Skeletal muscle satellite cell (primary cell): ENCODE data around the gene TMPRSS11D.

Source experiments
- H3K27me3 ChIP-seq: 2 replicates; pipeline ENCODE4 v1.7.0; 2013; ENCODE audit warnings: low read length; ENCODE audit not compliant: control insufficient read depth, insufficient read depth
- H3K36me3 ChIP-seq: 2 replicates; pipeline ENCODE4 v1.7.0; 2013; ENCODE audit warnings: mild to moderate bottlenecking, control low read depth, low read length; ENCODE audit not compliant: insufficient read depth
- H3K4me1 ChIP-seq: 2 replicates; pipeline ENCODE4 v1.7.0; 2013; ENCODE audit warnings: low read length; ENCODE audit not compliant: control insufficient read depth, insufficient read depth
- H3K4me2 ChIP-seq: 2 replicates; pipeline ENCODE4 v1.7.0; 2013; ENCODE audit warnings: mild to moderate bottlenecking, low read length
- H3K4me3 ChIP-seq: 2 replicates; pipeline ENCODE4 v1.7.0; 2013; ENCODE audit warnings: low read length
- H3K9ac ChIP-seq: 2 replicates; pipeline ENCODE4 v1.7.0; 2013; ENCODE audit warnings: mild to moderate bottlenecking, low read depth, low read length, moderate library complexity
- H3K9me3 ChIP-seq: replicated peaks from 2 replicates; pipeline ENCODE4 v1.7.0; 2013; ENCODE audit warnings: mild to moderate bottlenecking, control low read depth, low read length

Gene TMPRSS11D

DNA sequence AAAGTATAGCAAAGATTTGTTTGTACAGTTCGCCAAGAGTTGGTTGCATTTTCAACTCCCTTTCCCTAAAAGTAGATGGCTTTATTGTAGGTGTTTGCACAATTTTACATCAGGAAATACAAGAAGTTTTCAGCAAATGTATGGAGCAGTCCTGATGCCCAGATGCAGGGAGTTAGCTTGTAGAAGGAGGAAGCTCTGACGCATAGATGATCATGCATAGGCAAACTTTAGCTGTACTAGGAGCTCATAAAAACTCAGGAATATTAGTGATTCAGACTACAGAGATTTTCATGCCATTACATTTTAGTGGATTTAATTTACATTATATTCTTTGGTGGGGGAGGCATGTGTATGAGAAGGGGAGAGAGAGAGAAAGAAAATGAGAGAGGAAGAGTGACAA is 62.9 kb downstream of the TMPRSS11D start:
- no peak overlapping the region for H3K9ac ChIP-seq
- no peaks in the 10 kb centered on the region for H3K9me3 ChIP-seq
- no peak overlapping the region for H3K4me3 ChIP-seq
- no peaks in the 10 kb centered on the region for H3K4me1 ChIP-seq
- no peaks in the 10 kb centered on the region for H3K36me3 ChIP-seq
- H3K27me3 ChIP-seq = no peaks in the 10 kb centered on the region
- H3K4me2 ChIP-seq = no peak overlapping the region

DNA sequence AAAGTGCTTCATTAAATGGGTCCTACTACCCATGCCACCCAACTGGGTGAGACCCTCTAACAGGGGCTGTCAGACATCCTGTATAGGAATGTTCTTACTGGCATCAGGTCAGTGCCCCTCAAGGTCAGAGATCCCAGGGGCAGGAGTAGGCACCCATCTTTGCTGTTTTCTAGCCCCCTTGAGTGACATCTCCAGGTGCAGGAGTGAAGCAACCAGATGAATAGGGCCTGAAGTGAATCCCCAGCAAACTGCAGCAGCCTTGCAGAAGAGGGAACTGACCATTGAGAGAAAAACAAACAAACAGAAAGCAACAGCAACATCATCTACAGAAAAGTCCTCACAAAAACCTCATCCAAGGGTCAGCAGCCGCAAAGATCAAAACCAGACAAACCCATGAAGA is 73.8 kb downstream of the TMPRSS11D start:
- H3K36me3 ChIP-seq = no peaks in the 10 kb centered on the region
- H3K4me1 ChIP-seq = no peaks in the 10 kb centered on the region
- no peak overlapping the region for H3K4me3 ChIP-seq
- H3K9ac ChIP-seq = no peak overlapping the region
- H3K9me3 ChIP-seq = no peaks in the 10 kb centered on the region
- H3K27me3 ChIP-seq = no peaks in the 10 kb centered on the region
- no peak overlapping the region for H3K4me2 ChIP-seq

DNA sequence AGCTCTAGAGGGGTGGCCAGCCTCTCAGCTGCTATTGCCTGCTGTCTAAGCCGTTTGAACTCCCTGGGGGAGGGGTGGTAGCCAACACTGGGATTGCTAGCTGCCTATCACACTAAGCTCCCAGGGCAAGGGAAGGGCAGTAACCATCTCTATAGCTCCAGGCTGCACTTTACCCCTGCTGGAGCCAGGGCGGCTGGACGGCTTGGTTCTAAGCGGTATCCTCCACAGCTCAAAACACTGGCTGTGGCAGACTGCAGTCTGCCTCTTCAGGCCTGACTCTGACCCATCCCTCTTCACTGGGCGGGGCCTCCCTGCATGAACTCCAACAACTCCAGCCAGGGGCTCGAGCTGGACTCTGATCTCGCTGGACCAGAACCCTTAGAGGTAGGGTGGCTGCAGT is 74.3 kb downstream of the TMPRSS11D start:
- no peak overlapping the region for H3K4me3 ChIP-seq
- H3K4me2 ChIP-seq = no peak overlapping the region
- no peaks in the 10 kb centered on the region for H3K9me3 ChIP-seq
- H3K36me3 ChIP-seq = no peaks in the 10 kb centered on the region
- H3K9ac ChIP-seq = no peak overlapping the region
- no peaks in the 10 kb centered on the region for H3K4me1 ChIP-seq
- H3K27me3 ChIP-seq = no peaks in the 10 kb centered on the region

DNA sequence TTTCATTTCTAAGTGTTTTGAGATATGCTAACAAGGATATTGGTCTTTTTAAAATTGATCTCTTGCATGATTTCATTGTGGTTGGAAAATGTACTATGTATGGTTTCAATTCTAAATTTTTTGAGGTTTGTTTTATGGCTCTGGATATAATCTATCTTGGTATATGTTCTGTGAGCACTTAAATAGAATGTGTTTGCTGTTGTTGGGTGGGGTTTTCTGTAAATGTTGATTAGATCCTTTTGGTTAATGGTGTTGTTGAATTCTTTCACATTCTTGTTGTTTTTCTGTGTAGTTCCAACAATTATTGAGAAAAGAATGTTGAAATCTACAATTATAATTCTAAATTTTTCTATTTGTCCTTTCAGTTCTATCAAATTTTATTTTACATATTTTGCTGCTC is 87.0 kb downstream of the TMPRSS11D start:
- Histone ChIP-seq H3K27me3 (no peaks in the 10 kb centered on the region), H3K4me3 (no peak overlapping the region), H3K4me1 (no peaks in the 10 kb centered on the region), H3K36me3 (no peaks in the 10 kb centered on the region), H3K9me3 (no peaks in the 10 kb centered on the region), H3K9ac (no peak overlapping the region), H3K4me2 (no peak overlapping the region)

DNA sequence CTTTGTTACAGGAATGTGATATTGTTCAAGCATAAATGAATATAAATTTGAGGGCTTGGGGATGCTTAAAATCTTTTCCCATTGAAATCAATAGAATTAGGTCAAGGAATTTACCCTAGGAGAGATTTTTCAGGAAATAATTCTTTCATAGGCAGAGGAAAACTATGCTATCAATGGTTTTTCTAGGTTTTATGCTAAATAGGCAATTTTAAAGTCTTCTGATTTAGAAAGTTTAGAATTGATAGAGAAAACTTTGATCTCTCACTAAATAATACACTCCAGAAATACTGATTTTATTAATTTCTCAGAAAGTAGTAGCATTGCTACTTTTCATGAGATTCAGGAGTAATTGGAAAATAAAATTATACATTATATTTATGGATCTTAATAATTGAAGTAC is 93.1 kb downstream of the TMPRSS11D start:
- Histone ChIP-seq H3K9ac (no peak overlapping the region), H3K9me3 (no peaks in the 10 kb centered on the region), H3K4me1 (no peaks in the 10 kb centered on the region), H3K4me3 (no peak overlapping the region), H3K36me3 (no peaks in the 10 kb centered on the region), H3K4me2 (no peak overlapping the region), H3K27me3 (no peaks in the 10 kb centered on the region)

DNA sequence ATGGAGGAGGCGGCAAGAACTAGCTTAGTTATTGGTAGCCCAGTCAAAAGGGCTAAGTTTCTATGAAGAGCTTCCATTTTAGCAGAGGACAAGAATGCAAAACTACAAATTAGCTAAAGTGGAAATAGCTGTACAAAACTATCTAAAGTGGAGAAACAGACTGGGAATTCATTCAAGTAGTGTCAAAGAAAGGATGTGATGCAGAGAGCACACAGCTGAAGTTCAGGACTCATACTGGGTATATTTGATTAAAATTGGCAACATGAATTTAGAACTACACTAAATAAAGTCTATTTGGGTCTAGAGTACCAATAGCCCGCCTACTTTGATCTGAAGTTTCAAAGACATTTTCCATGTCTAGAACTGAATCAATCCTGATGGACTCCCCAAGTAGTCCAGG is 96.5 kb downstream of the TMPRSS11D start:
- no peaks in the 10 kb centered on the region for H3K4me1 ChIP-seq
- no peak overlapping the region for H3K9ac ChIP-seq
- H3K4me3 ChIP-seq = no peak overlapping the region
- H3K4me2 ChIP-seq = no peak overlapping the region
- H3K27me3 ChIP-seq = no peaks in the 10 kb centered on the region
- no peaks in the 10 kb centered on the region for H3K36me3 ChIP-seq
- H3K9me3 ChIP-seq = no peaks in the 10 kb centered on the region

DNA sequence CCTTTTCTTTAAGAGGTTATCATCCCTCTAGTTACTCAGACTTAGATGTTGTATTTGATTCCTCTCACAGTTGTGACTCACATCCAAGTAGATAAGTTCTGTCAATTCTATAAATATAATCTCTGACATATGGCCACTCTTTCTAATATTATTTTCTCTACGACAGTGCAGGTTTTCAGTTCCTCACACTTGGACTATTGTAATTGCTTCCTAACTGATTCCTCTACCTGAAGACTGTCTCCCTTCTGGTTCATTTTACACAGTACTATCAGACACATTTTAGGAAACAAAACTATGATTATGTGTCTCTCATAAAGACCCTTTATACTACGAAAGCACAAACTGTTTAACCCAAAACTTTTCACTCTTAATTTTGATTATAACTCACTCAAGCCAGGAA is 98.3 kb downstream of the TMPRSS11D start:
- H3K27me3 ChIP-seq = no peaks in the 10 kb centered on the region
- H3K4me2 ChIP-seq = no peak overlapping the region
- H3K9ac ChIP-seq = no peak overlapping the region
- H3K4me3 ChIP-seq = no peak overlapping the region
- H3K4me1 ChIP-seq = no peaks in the 10 kb centered on the region
- H3K9me3 ChIP-seq = no peaks in the 10 kb centered on the region
- no peaks in the 10 kb centered on the region for H3K36me3 ChIP-seq

DNA sequence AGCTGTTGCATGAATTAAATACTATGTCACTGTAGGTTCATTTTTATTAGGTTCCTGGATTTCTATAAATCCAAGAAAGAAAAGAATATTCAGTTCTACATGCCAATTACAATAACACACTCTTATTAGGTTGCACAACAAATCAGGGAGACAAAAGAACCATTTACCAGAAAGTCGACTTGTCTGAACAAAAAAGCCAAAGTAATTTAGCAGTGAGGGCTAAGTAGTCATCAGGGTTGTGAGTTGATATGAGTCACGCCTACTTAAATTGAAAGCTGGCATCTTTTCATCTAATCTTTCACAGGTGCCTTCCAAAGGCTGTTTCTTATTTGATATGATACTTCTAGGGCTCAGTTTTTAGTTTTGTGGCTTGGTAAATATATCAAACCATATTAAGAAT is 104.2 kb downstream of the TMPRSS11D start:
- H3K4me3 ChIP-seq = no peak overlapping the region
- no peaks in the 10 kb centered on the region for H3K9me3 ChIP-seq
- H3K9ac ChIP-seq = no peak overlapping the region
- no peaks in the 10 kb centered on the region for H3K36me3 ChIP-seq
- no peaks in the 10 kb centered on the region for H3K27me3 ChIP-seq
- no peak overlapping the region for H3K4me2 ChIP-seq
- no peaks in the 10 kb centered on the region for H3K4me1 ChIP-seq

DNA sequence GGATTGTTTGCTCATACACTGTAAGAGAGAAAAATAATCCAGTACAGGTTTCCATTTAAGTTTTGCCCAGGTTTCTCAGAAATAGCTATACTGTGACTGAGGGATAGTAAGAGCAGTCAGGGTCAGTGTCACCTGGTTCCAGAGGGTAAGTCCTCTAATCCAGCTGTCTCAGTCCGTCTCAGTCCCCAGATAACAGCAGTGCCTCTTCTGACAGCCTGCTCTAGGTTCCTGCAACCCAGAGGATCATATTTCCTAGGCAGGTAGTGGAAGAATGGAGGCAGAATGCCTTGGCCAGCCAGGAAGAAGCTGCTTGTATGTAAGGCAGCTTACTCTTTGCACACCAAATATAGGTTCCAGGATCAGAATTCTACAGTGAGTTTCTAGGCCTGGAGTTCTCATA is 107.1 kb downstream of the TMPRSS11D start:
- Histone ChIP-seq H3K27me3 (no peaks in the 10 kb centered on the region), H3K4me1 (no peaks in the 10 kb centered on the region), H3K4me2 (no peak overlapping the region), H3K9ac (no peak overlapping the region), H3K9me3 (no peaks in the 10 kb centered on the region), H3K4me3 (no peak overlapping the region), H3K36me3 (no peaks in the 10 kb centered on the region)
